Measurements from ENCODE around the gene MVB12B. TPM values are rescaled to one million over a fixed set of nuclear protein-coding genes. Genes with fewer than 3 reads are reported as not detected.
"Not testable (repeated sequence)": the region's sequence is repeated elsewhere in the genome, so short reads cannot be mapped to it uniquely, and the experiment has no call there.

MVB12B gene
- total and polyA plus RNA-seq, 2 donors (not counting 1 experiment from before 2014, with no cell fraction given), result 2.5 to 2.6 TPM

- no peak for DNase-seq (ENCODE audit: low read depth in 2 of 2)
- H3K9me3 ChIP-seq (ENCODE audit: control insufficient read depth, insufficient read depth, low read depth, low read length), result no peaks in the 10 kb centered on the region
- TF ChIP-seq, protein P1, sequence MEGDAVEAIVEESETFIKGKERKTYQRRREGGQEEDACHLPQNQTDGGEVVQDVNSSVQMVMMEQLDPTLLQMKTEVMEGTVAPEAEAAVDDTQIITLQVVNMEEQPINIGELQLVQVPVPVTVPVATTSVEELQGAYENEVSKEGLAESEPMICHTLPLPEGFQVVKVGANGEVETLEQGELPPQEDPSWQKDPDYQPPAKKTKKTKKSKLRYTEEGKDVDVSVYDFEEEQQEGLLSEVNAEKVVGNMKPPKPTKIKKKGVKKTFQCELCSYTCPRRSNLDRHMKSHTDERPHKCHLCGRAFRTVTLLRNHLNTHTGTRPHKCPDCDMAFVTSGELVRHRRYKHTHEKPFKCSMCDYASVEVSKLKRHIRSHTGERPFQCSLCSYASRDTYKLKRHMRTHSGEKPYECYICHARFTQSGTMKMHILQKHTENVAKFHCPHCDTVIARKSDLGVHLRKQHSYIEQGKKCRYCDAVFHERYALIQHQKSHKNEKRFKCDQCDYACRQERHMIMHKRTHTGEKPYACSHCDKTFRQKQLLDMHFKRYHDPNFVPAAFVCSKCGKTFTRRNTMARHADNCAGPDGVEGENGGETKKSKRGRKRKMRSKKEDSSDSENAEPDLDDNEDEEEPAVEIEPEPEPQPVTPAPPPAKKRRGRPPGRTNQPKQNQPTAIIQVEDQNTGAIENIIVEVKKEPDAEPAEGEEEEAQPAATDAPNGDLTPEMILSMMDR (conservative IDR thresholded peaks at IDR 0.05 in 1 of 2, IDR thresholded peaks at IDR 0.05 in 1 of 2; ENCODE audit: low read depth in 1 of 2, low read length in 2 of 2), result no peak
- no peak for TF ChIP-seq EZH2 (IDR thresholded peaks at IDR 0.05; ENCODE audit: low read length, missing control alignments)
- H3K4me2 ChIP-seq (ENCODE audit: extremely low read depth, insufficient read depth, low read length), result no peak overlapping the region
- no peaks in the 10 kb centered on the region for H3K36me3 ChIP-seq (ENCODE audit: control insufficient read depth, insufficient read depth, low read length)
- no peak overlapping the region for H3K9ac ChIP-seq (ENCODE audit: insufficient read depth, low read length)
- H3K27me3 ChIP-seq (ENCODE audit: control insufficient read depth, insufficient read depth, low read length), result no peaks in the 10 kb centered on the region
- H4K20me1 ChIP-seq (ENCODE audit: control insufficient read depth, extremely low read depth, insufficient read depth, low read length), result no peaks in the 10 kb centered on the region
- H3K27ac ChIP-seq (ENCODE audit: insufficient read depth, low read length), result no peak overlapping the region
- H3K79me2 ChIP-seq (ENCODE audit: control insufficient read depth, insufficient read depth, low read length), result no peaks in the 10 kb centered on the region
- H3K4me3 ChIP-seq (replicated peaks in 1 of 4; ENCODE audit: control extremely low read depth in 1 of 4, insufficient read depth in 1 of 4, low read depth in 3 of 4, low read length in 4 of 4), result no peak overlapping the region
- H3K4me1 ChIP-seq (ENCODE audit: control insufficient read depth, extremely low read depth, insufficient read depth, low read length), result no peaks in the 10 kb centered on the region
- H2AFZ ChIP-seq (ENCODE audit: low read length), result no peak overlapping the region
Measured at GRCh38 chr9:126554292-126554691, 227.7 kb downstream of the MVB12B start.

DNA sequence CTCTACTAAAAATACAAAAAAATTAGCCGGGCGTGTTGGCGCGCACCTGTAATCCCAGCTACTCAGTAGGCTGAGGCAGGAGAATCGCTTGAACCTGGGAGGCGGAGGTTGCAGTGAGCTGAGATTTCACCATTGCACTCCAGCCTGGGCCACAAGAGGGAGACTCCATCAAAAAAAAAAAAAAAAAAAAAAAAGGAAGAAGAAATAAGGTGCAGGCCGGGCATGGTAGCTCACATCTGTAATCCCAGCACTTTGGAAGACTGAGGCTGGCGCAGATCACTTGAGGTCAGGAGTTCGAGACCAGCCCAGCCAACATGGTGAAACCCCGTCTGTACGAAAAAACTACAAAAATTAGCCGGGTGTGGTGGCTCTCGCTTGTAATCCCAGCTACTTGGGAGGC, 228.8 kb downstream of the MVB12B start:
- H4K20me1 ChIP-seq (ENCODE audit: control insufficient read depth, extremely low read depth, insufficient read depth, low read length); H3K27me3 ChIP-seq (ENCODE audit: control insufficient read depth, insufficient read depth, low read length): not testable (repeated sequence)

More for the DNA sequence above, 228.8 kb downstream of the MVB12B start:
- H3K4me1 ChIP-seq (ENCODE audit: control insufficient read depth, extremely low read depth, insufficient read depth, low read length); H3K27ac ChIP-seq (ENCODE audit: insufficient read depth, low read length); H3K36me3 ChIP-seq (ENCODE audit: control insufficient read depth, insufficient read depth, low read length); DNase-seq (ENCODE audit: low read depth in 2 of 2); H3K9ac ChIP-seq (ENCODE audit: insufficient read depth, low read length); H3K79me2 ChIP-seq (ENCODE audit: control insufficient read depth, insufficient read depth, low read length); H3K9me3 ChIP-seq (ENCODE audit: control insufficient read depth, insufficient read depth, low read depth, low read length); H3K4me2 ChIP-seq (ENCODE audit: extremely low read depth, insufficient read depth, low read length); H3K4me3 ChIP-seq (replicated peaks in 1 of 4; ENCODE audit: control extremely low read depth in 1 of 4, insufficient read depth in 1 of 4, low read depth in 3 of 4, low read length in 4 of 4); H2AFZ ChIP-seq (ENCODE audit: low read length): not testable (repeated sequence)

Measured in fibroblast of lung (primary cell).